K562 treated with DMSO at 1 percent for 12 hours (cell line): ENCODE data around the gene SQOR. TPM values are rescaled to one million over a fixed set of nuclear protein-coding genes. Genes with fewer than 3 reads are reported as not detected.

Source experiments
- total RNA-seq: library from RNA; unstranded; fragments of 300-600 nt; gene quantifications from 2 replicates; pipeline ENCODE4 v1.2.3, GENCODE V29; 2022; ENCODE audit not compliant: insufficient read depth

SQOR gene
- 4.7 and 5.2 TPM in 2 replicates for total RNA-seq

DNA sequence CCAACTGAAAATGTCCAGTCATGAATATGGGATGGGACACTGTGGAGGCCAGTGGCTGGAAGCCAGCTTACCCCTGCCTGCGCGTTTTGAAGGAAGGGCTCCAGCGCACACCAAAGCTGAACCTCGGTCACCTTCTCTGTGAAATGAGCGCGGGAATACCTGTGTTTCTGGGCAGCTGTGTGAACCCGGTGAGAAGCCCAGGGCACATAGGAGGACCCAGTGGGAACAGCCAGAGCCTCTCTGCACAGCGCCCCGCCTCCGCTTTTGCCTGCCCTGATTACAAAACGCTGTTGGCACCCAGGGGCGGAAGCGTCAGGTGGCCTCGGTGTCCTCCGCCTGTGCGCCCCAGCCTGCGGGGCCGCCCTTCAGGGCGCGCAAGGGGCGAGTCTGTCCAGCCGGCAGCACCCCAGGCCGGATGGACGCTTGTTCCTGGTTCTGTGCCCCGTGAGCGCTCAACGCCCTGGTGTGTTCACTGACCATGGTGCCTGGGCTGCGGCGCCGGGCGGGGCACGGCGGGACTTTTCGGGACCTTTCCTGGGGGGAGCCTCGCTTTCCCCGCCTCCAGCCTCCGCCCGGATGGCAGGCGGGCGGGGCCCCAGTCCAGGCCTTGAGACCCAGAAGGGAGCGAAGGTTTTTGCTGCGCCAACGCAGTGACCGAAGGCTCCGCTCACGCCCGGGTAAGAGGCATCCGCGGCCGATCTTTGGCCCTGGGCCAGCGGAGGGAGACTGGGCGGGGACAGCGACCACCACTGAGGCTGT is at the start of gene SQOR:
Gene SQOR (plus strand): TSS at position 598 of the 759 bp plus-strand sequence. CDS start 23,895 bp downstream, outside the sequence.

GRCh38 chr15:45587095-45587862 is 47.5 kb upstream of the SQOR start, which contains the start of gene BLOC1S6:
Gene BLOC1S6 (plus strand): TSS chr15:45587379. CDS start chr15:45587444, 65 bp downstream.

Other genes with a start within 250 kb of the SQOR start
- gene SLC30A4, start 112.3 kb upstream of the SQOR start, total RNA-seq, result 0.77 and 1.4 TPM in 2 replicates
- gene BLOC1S6, start 47.6 kb upstream of the SQOR start, total RNA-seq, result 14.9 and 39.9 TPM in 2 replicates